WTC11 (cell line): ENCODE results near the gene SPINT1. TPM values are rescaled to one million over a fixed set of nuclear protein-coding genes. Genes with fewer than 3 reads are reported as not detected.
A peak's percentile ranks its signal among the peaks of the same experiment; 100 is the strongest.

Source experiments
- ATAC-seq: fragments of 200-7000 bp; cut with Tn5 transposase; 2 replicates; pipeline ENCODE4 v1.10.0; 2021; ENCODE audit warnings: mild to moderate bottlenecking, moderate library complexity
- CTCF ChIA-PET: fragments of 300-600 bp; sonication (Branson Sonifier 250); formaldehyde crosslinking; loops from one replicate; lab custom pipeline; 2021; ENCODE audit warnings: antibody characterized with exemption; lab: Charles Lee
- POLR2A ChIA-PET: fragments of 350-600 bp; sonication (Branson Sonifier 250); formaldehyde crosslinking; loops from one replicate; lab custom pipeline; 2021; ENCODE audit warnings: antibody characterized with exemption; lab: Charles Lee
- DNase-seq: peaks from one replicate; pipeline ENCODE4 v3.0.0; 2021; ENCODE audit warnings: low spot score
- H3K27ac Mint-ChIP-seq: 2 replicates; pipeline ENCODE4 v1.8.0; 2021; ENCODE audit warnings: mixed read lengths
- H3K27me3 Mint-ChIP-seq: 2 replicates; pipeline ENCODE4 v1.8.0; 2021; ENCODE audit warnings: low read depth, mild to moderate bottlenecking, moderate library complexity, mixed read lengths
- H3K36me3 Mint-ChIP-seq: 2 replicates; pipeline ENCODE4 v1.8.0; 2021; ENCODE audit warnings: mixed read lengths
- H3K4me1 Mint-ChIP-seq: 2 replicates; pipeline ENCODE4 v1.8.0; 2022; ENCODE audit warnings: mixed read lengths
- H3K4me3 Mint-ChIP-seq: 2 replicates; pipeline ENCODE4 v1.8.0; 2021; ENCODE audit warnings: mild to moderate bottlenecking, moderate library complexity, mixed read lengths
- H3K9me3 Mint-ChIP-seq: 2 replicates; pipeline ENCODE4 v1.8.0; 2021; ENCODE audit warnings: mixed read lengths
- ATF1 ChIP-seq: sonication (generic); formaldehyde crosslinking; IDR thresholded peaks from 2 replicates; pipeline ENCODE4 v1.8.1; 2023; ENCODE audit warnings: mild to moderate bottlenecking, moderate library complexity, missing genetic modification reagents
- CBFB ChIP-seq: sonication (generic); formaldehyde crosslinking; IDR thresholded peaks from 2 replicates; pipeline ENCODE4 v1.8.1; 2022; ENCODE audit warnings: mild to moderate bottlenecking, low read depth, missing genetic modification reagents
- ERG ChIP-seq: fragments of 250-450 bp; sonication (Bioruptor Pico); IDR thresholded peaks from 2 replicates; pipeline ENCODE4 v1.8.0; 2021; ENCODE audit warnings: mild to moderate bottlenecking
- FOXJ3 ChIP-seq: sonication (generic); formaldehyde crosslinking; IDR thresholded peaks from 2 replicates; pipeline ENCODE4 v1.9.0; 2021; ENCODE audit warnings: missing genetic modification reagents, mild to moderate bottlenecking, borderline replicate concordance
- FOXK1 ChIP-seq: sonication (generic); formaldehyde crosslinking; IDR thresholded peaks from 2 replicates; pipeline ENCODE4 v1.8.0; 2022; ENCODE audit warnings: mild to moderate bottlenecking, moderate library complexity, missing genetic modification reagents
- MAX ChIP-seq: sonication (generic); formaldehyde crosslinking; IDR thresholded peaks from 2 replicates; pipeline ENCODE4 v1.8.0; 2022; ENCODE audit warnings: mild to moderate bottlenecking, missing genetic modification reagents
- NFE2L1 ChIP-seq: sonication (generic); formaldehyde crosslinking; IDR thresholded peaks from 2 replicates; pipeline ENCODE4 v1.8.1; 2023; ENCODE audit warnings: missing genetic modification reagents
- NR2C2 ChIP-seq: sonication (generic); formaldehyde crosslinking; IDR thresholded peaks from 2 replicates; pipeline ENCODE4 v1.8.0; 2022; ENCODE audit warnings: mild to moderate bottlenecking, missing genetic modification reagents
- PRDM15 ChIP-seq: sonication (generic); formaldehyde crosslinking; IDR thresholded peaks from 2 replicates; pipeline ENCODE4 v1.8.0; 2022; ENCODE audit warnings: missing genetic modification reagents
- RELA ChIP-seq: sonication (generic); formaldehyde crosslinking; IDR thresholded peaks from 2 replicates; pipeline ENCODE4 v1.8.1; 2022; ENCODE audit warnings: missing genetic modification reagents, mild to moderate bottlenecking, borderline replicate concordance
- STAT6 ChIP-seq: sonication (generic); formaldehyde crosslinking; conservative IDR thresholded peaks from 2 replicates; pipeline ENCODE4 v1.8.1; 2023; ENCODE audit warnings: mild to moderate bottlenecking, low read depth, missing genetic modification reagents, moderate library complexity
- USF1 ChIP-seq: sonication (generic); formaldehyde crosslinking; IDR thresholded peaks from 2 replicates; pipeline ENCODE4 v1.8.0; 2022; ENCODE audit warnings: mild to moderate bottlenecking, missing genetic modification reagents
- ZBTB43 ChIP-seq: sonication (generic); formaldehyde crosslinking; IDR thresholded peaks from 2 replicates; pipeline ENCODE4 v1.8.1; 2023; ENCODE audit warnings: mild to moderate bottlenecking, missing genetic modification reagents
- ZMAT4 ChIP-seq: fragments of 250-450 bp; sonication (Bioruptor Pico); IDR thresholded peaks from 2 replicates; pipeline ENCODE4 v1.9.0; 2021; ENCODE audit warnings: mild to moderate bottlenecking
- ZNF263 ChIP-seq: sonication (generic); formaldehyde crosslinking; IDR thresholded peaks from 2 replicates; pipeline ENCODE4 v1.8.1; 2022; ENCODE audit warnings: low read depth, mild to moderate bottlenecking, moderate library complexity, missing genetic modification reagents
- ZNF425 ChIP-seq: fragments of 250-450 bp; sonication (Bioruptor Pico); conservative IDR thresholded peaks from 2 replicates; pipeline ENCODE4 v1.9.0; 2021; ENCODE audit warnings: mild to moderate bottlenecking
- ZNF671 ChIP-seq: fragments of 250-450 bp; sonication (Bioruptor Pico); IDR thresholded peaks from 2 replicates; pipeline ENCODE4 v1.8.0; 2021; ENCODE audit warnings: mild to moderate bottlenecking
- total RNA-seq: library from RNA; stranded (reverse); gene quantifications from 3 replicates; pipeline ENCODE4 v1.2.3, GENCODE V29; 2021

Gene SPINT1
- total RNA-seq, 1 experiment from 2014 or later = 140 TPM

- peak overlapping the region; percentile 2; the same call in 1 of the 2 replicates for H3K27ac Mint-ChIP-seq
- H3K27me3 Mint-ChIP-seq = no peaks in the 10 kb centered on the region
- ChIA-PET CTCF (no interaction called here), POLR2A (no interaction called here)
- H3K4me3 Mint-ChIP-seq = no peak overlapping the region
- no peak for DNase-seq
- no peak for ATAC-seq
- peaks cover 5% of the 10 kb centered on the region for H3K4me1 Mint-ChIP-seq
- H3K36me3 Mint-ChIP-seq = no peaks in the 10 kb centered on the region
- no peak for TF ChIP-seq MAX (CRISPR knock-in tag)
- no peak for TF ChIP-seq PRDM15 (CRISPR knock-in tag)
- TF ChIP-seq ZNF263 (CRISPR knock-in tag) = no peak
- TF ChIP-seq ZNF425 = no peak
- TF ChIP-seq ZBTB43 (CRISPR knock-in tag) = no peak
- no peak for TF ChIP-seq USF1 (CRISPR knock-in tag)
- TF ChIP-seq CBFB = no peak
- no peak for TF ChIP-seq NFE2L1 (CRISPR knock-in tag)
- TF ChIP-seq FOXJ3 (CRISPR knock-in tag) = no peak
- H3K9me3 Mint-ChIP-seq = no peaks in the 10 kb centered on the region
Measured at GRCh38 chr15:40836020-40836419, 7.8 kb upstream of the SPINT1 start.

- CTCF ChIA-PET = interaction anchor here (1.0 to 2.9 kb wide), 4 partner anchors 8 to 56 kb away, joined by 3 to 12 read pairs (median 7); partner anchors contain the start of gene VPS18
Measured at GRCh38 chr15:40838756-40839155, 5.1 kb upstream of the SPINT1 start.

More at GRCh38 chr15:40838756-40839155, 5.1 kb upstream of the SPINT1 start:
- TF ChIP-seq ATF1 (no peak), ZNF671 (CRISPR knock-in tag) (no peak), RELA (CRISPR knock-in tag) (no peak), NR2C2 (no peak), ERG (no peak), ZMAT4 (CRISPR knock-in tag) (no peak), FOXK1 (CRISPR knock-in tag) (no peak), STAT6 (CRISPR knock-in tag) (no peak)
- TF ChIP-seq, all 79 proteins: peak for 0
- Mint-ChIP-seq H3K27ac (0 out of 2 replicates have a peak overlapping the region, but pooled peaks have one; percentile 28), H3K4me1 (peaks cover 7% of the 10 kb centered on the region), H3K9me3 (no peaks in the 10 kb centered on the region), H3K27me3 (no peaks in the 10 kb centered on the region; the same call in 1 of the 2 replicates), H3K36me3 (no peaks in the 10 kb centered on the region), H3K4me3 (no peak overlapping the region)
- POLR2A ChIA-PET = no interaction called here
- ATAC-seq (no peak), DNase-seq (no peak)
